GM21381 (cell line): ENCODE data around the gene RBBP5.

Experiments
- ATAC-seq: cut with Tn5 transposase; IDR thresholded peaks from one replicate; pipeline ENCODE4 v1.9.1; 2021; ENCODE audit warnings: mild to moderate bottlenecking, moderate library complexity; ENCODE audit not compliant: unreplicated experiment

RBBP5 gene

DNA sequence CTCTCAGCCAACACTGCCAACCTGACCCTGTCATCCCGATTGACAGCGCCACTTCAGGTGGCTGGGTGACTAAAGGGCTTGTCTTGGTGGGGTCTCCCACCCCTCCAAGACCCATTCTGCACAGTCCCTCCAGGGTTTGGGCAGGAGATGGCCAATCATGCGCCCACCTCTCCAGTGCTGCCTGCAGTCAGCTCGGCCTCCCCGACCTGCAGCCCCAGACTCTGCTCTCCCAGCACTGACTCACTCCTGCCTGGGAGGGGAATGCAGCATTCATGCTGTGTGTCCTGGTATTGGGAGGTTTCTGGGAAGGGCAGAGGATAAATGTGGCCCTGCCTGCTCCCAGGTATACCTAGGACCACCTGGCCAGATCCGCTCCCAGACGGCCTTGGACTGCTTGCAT lies 47.3 kb downstream of the RBBP5 start:
- ATAC-seq: no peak

DNA sequence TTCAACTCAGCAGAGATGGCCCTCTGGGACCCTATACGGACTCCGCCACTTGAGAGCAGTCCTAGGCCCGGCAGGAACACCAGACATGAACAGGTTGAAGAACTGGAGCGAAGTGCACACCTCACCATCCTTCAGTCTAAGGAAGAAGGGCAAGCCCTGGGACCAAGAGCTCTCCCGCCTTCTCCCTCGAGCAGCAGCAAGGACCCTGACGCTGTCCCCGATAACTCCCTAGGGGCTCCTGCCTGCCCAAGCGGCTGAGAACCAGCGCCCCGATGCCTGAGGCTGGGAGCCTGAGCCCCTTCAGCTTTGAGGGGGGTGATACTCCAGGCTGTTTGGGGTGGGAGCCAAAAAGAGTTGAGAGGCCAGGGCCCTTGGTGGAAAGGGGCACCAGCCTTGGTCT lies 47.7 kb downstream of the RBBP5 start:
- no peak for ATAC-seq

- no peak for ATAC-seq
Observed at GRCh38 chr1:205073511-205073910, 48.3 kb downstream of the RBBP5 start.

- no peak for ATAC-seq
Observed at GRCh38 chr1:205072881-205073280, 48.9 kb downstream of the RBBP5 start.

DNA sequence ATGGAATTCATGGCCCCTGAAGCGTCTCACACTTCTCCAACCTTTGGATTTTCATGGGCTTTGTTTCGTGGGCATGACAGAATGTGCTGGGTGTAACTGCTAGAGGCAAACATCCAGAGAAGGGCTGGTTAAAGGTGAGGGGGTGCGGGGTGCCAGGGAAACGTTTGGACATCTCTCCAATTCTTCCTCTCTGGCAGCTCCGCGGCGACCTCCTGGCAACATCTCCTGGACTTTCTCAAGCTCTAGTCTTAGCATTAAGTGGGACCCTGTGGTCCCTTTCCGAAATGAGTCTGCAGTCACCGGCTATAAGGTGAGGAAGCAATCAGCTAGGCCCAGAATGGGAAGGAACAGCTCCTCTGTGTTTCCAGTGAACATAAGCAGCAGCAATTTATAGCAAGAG lies 49.5 kb downstream of the RBBP5 start:
- no peak for ATAC-seq

DNA sequence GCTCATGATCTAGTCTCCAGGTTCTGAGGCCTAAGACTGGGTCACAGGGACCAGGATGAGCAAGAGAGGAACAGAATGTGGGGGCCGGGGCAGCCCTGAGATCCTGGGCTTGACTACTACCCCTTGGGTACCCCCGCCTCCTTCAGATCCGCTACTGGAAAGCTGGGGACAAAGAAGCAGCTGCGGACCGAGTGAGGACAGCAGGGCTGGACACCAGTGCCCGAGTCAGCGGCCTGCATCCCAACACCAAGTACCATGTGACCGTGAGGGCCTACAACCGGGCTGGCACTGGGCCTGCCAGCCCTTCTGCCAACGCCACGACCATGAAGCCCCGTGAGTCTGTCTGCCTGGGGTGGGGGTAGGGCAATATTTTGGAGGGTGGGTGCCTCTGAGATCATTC lies 50.0 kb downstream of the RBBP5 start:
- ATAC-seq: no peak

- no peak for ATAC-seq
Observed at GRCh38 chr1:205071028-205071409, 50.8 kb downstream of the RBBP5 start.

- no peak for ATAC-seq
Observed at GRCh38 chr1:205069371-205070125, 52.2 kb downstream of the RBBP5 start.

GRCh38 chr1:205068457-205069040 lies 53.2 kb downstream of the RBBP5 start:
- no peak for ATAC-seq

- ATAC-seq: no peak
Observed at GRCh38 chr1:205068001-205068400, 53.8 kb downstream of the RBBP5 start.

- no peak for ATAC-seq
Observed at GRCh38 chr1:205067031-205067430, 54.7 kb downstream of the RBBP5 start.

DNA sequence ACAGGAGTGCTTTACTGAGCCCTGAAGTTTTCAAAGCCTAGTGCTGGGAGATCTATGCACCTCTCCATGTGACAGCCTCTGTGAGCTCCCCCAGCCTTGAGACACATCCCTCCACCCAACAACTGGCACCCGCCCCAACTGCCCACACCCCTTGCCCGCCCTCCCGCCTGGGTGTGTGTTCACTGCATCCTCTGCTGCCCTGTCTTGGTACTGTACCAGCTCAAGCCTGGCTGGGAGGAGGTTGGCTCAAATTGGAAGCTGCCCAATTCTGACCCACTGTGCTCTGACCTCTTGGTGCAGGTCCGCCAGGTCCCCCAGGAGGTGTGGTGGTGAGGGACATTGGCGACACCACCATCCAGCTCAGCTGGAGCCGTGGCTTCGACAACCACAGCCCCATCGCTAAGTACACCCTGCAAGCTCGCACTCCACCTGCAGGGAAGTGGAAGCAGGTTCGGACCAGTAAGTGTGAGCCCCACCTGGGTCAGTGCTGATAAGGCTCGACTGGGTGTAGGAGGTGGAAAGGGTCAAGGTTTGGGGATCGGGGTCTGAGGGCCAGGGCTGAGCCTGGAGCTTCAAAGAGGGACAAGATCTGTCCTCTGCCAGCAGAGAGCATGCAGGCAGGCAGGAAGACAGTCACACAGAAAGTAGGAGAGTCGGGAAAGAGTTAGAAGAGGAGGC lies 55.5 kb downstream of the RBBP5 start:
- no peak for ATAC-seq

GRCh38 chr1:205065666-205066065 lies 56.1 kb downstream of the RBBP5 start:
- no peak for ATAC-seq

DNA sequence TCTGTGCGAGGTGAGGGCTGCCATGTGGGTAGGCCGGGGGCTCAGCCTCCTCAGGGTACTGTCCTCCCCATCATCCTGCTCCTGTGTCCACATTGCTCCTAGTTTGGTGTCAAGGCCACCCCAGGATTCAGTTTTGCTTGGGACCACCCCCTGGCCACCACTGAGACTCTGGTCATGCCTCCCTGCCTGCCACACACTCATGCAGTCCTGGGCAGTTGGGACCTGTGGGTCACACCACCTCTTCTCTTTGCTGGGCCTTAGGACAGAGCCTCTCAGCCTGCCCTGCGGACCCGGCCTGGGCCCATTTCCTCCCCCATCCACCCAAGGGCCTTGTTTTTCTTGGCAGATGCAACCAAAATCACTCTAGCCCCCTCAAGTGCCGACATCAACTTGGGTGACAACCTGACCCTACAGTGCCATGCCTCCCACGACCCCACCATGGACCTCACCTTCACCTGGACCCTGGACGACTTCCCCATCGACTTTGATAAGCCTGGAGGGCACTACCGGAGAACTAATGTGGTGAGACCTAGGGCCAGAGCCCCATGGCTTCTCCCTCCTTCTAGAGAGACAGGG lies 56.9 kb downstream of the RBBP5 start:
- ATAC-seq: no peak

- no peak for ATAC-seq
Observed at GRCh38 chr1:205064301-205064700, 57.5 kb downstream of the RBBP5 start.

GRCh38 chr1:205062895-205063294 lies 58.9 kb downstream of the RBBP5 start:
- no peak for ATAC-seq

GRCh38 chr1:205062319-205062718 lies 59.5 kb downstream of the RBBP5 start:
- ATAC-seq: no peak

GRCh38 chr1:205061665-205062069 lies 60.1 kb downstream of the RBBP5 start:
- ATAC-seq: no peak

DNA sequence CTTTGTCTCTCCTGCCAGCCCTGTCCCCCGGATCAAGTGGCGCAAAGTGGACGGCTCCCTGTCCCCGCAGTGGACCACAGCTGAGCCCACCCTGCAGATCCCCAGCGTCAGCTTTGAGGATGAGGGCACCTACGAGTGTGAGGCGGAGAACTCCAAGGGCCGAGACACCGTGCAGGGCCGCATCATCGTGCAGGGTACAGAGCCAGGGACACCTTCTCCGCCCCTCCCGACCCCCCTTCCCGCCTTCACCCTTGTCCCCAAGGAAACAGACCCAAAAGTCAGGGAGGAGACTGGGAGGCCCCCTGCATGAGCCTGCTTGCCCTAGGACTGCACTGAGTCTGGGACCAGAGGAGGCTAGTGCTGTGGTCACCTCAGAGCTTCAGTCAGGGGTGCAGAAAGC lies 60.6 kb downstream of the RBBP5 start:
- ATAC-seq: no peak

- no peak for ATAC-seq
Observed at GRCh38 chr1:205060746-205061145, 61.0 kb downstream of the RBBP5 start.

DNA sequence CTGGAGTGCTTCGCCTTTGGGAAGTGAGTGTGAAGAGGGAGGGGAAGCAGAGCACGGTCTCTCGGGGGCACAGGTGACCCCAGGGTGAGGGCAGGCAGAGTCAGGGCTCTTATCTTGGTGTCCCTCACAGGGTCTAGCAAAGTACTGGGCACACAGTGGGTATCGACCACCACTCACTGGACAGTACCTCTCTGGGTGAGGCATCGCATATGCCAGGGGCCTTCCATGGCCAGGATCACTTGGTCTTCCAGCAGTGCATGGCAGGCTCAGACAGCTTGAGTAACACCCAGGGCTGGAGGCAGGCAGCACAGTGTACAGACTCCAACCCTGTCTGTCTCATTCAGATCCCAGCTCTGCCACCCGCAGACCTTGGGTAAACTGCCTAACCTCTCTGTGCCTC lies 62.1 kb downstream of the RBBP5 start:
- ATAC-seq: no peak

DNA sequence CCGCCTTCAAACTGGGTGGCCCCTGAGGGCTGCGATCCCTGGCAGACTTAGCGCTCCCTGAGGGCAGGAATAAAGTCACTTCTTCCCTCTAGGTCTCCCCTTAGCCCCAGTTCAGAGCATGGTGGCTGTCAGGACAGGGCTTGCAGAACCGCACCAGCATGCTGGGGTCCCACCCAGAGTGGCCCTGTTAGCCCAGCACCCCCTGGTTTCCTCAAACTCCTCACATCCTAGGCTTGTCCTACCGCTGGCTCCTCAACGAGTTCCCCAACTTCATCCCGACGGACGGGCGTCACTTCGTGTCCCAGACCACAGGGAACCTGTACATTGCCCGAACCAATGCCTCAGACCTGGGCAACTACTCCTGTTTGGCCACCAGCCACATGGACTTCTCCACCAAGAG lies 62.9 kb downstream of the RBBP5 start:
- no peak for ATAC-seq
